Left forelimb (tissue), 1 donor: ENCODE results near the gene CDC25C.

Experiments
- DNase-seq: peaks from one replicate; pipeline ENCODE4 v3.0.0-alpha.2; 2018; ENCODE audit warnings: low spot score

Gene CDC25C

GRCh38 chr5:138331449-138332368 lies at the start of gene CDC25C:
Gene CDC25C (minus strand): TSS chr5:138331804. CDS start chr5:138331180, 624 bp downstream.
- DNase-seq: peak; percentile 96

GRCh38 chr5:138372653-138373052 lies 41.0 kb upstream of the CDC25C start:
- DNase-seq: no peak

- DNase-seq: no peak
These were observed 40.6 kb upstream of the CDC25C start for GRCh38 chr5:138372225-138372624.

DNA sequence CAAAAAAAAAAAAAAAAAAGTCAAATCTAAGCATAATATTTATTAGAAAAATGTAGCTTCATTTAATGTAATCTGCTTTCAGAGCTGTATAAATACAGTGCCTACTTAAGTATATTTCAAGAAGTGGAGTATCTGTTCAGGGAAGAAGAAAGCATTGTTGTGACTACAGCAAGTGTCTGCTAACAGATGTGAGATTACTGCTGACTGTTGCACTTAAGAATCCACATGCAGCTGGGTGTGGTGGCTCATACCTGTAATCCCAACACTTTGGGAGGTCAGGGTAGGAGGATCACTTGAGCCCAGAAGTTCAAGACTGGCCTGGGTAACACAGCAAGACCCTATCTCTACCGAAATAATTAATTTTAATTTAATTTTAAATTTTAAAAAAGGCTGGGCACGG lies 39.9 kb upstream of the CDC25C start:
- DNase-seq: no peak

- DNase-seq: no peak
These were observed 38.9 kb upstream of the CDC25C start for GRCh38 chr5:138370537-138370936.

DNA sequence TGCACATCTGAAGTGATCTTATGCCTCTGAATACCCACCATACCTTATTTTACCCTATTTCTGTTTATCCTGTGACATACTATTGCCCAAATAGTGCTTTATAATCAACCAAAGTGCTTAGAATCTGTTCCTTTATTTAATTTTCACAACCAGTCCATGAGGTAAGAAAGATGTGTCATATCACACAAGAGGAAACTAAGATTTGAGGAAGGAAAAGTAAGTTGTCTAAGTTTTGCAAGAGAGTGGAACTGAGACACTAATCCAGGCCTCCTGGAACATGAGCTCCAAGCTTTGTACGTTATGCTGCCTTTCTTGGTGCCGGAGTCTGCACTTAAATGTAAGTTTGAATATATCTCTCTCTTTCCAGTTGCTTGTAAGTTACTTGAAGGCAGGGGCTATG lies 38.1 kb upstream of the CDC25C start:
- no peak for DNase-seq

DNA sequence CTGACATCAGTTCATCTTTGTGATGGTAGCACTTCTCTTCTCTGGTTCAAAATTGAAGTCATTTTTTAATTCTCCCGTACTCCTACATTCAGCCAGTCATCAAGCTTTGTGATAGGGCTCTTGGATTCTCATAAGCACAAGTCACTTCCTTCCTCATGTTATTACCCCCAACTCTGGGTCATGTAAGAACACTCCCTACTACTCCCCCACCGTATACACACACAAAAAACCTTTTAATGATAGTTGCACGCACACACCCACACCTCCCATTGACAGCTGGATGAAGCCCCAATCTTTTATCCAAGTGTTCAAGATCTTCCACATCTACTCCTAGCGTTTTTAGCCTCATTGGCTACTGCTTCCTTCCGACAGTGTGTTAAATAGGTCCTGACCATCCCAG lies 37.7 kb upstream of the CDC25C start:
- DNase-seq: no peak

- no peak for DNase-seq
These were observed 35.2 kb upstream of the CDC25C start for GRCh38 chr5:138366632-138367382.

DNA sequence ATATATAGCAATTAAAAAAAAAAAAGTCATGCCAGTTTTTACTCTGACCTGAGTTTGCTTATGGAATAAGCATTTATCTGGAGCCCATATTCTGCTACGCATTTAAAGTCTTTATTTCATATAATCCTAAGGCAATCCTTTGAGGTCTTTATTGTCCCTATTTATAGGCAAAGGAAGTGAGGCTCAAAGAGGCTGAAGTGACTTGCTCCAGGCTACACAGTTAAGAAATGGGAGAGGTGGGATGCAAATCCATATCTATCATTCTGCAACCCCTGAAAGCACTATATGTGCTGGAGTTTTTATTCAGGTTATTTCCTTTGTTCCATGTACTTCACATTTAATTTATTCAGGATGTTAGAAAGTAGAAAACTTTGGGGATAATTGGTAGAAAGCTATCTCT lies 33.0 kb upstream of the CDC25C start:
- no peak for DNase-seq

DNA sequence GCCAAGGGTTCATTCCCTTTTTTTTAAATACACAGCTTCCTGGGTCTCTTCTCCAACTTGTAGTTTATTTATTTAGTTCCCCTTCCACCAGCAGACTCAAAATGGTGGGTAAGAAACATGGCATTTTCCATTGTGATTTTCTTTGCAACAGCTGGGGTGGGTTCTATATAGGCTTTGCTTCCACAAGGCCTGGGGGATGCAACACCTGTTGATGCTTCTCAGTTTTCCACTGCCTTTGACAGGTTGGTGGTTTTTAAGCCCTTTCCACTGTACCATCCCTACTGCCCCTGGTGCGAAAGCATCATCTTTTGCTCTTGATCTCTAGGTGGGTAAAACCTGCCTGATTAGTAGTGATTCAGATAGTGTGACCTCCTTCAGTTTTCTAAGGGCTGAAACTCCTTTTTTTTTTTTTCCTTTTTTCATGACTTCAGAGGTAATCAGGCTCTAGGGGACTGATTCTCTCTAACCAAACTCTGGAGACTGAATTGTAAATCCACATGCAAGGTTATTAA lies 29.4 kb upstream of the CDC25C start:
- DNase-seq: no peak

DNA sequence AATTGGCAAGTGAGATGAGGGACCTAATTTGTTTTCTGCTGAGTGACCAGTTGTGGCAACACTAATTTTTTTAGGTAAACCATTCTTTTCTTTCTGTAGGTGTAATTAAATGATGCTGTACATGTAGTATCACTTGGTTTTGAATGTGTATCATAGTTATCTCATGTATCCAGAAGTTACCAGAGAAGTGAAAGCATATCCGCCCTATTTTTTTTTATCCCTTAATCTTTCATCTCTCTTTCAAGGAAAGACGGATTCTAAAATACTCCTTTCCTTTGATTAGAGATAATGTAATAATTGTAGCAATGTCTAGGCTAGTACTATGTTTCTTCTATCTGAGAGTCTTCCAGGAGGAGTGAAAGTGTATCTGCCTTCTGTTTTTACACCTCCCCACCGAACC lies 28.0 kb upstream of the CDC25C start:
- DNase-seq: no peak

- no peak for DNase-seq
These were observed 23.3 kb upstream of the CDC25C start for GRCh38 chr5:138354926-138355378.

DNA sequence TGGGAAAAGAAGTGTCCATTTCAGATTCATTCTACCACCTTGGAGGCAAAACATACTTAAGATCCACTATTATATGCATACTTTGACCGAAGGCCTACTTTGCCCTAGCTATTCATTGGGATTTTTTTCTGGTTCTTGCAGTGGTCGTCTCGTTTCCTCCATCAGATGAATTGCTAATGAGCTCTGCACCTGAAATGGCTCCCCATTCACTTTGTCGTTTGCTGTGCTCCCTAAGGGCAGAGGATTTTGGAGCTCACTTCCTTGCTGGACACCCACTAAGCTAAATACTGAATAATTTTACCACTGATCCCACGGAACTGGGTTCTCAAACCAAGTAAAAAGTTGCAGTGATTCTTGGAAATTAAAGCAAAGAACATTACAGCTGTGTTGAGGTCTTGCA lies 22.8 kb upstream of the CDC25C start:
- no peak for DNase-seq

GRCh38 chr5:138353560-138354080 lies 22.0 kb upstream of the CDC25C start:
- DNase-seq: no peak

GRCh38 chr5:138352722-138353559 lies 21.3 kb upstream of the CDC25C start:
- DNase-seq: peak; percentile 89

DNA sequence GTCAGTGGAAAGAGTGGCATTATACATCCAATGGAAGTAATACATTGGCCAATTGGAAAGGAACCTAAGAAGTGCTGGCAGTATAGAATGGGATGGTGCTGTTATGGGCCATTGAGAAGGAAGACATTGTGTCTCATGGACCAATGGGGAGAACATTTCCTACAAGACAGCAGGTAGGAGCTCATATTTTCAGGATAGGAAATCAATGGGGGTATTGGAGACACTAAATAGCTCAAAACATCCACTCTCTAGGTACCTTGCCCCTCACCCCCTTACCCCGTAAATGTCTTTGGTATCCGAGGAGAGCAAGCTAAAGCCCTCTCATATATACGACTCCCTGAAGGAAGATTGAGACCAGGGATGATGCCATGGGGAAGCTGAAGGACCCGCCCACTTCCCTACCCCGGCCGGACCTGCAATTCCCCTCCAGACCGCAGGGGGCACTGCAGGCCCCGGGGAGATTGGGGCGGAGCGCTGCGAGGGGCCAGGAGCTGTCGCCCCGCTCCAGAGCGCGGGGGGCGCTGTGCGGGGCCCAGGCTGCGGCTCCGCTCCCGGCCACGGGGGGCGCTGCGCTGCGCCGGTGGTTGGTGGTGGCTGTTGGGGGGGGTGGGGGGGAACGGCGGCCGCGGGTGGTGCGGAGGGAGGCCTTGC lies 20.6 kb upstream of the CDC25C start, which contains the start of gene KDM3B:
KDM3B (plus strand) TSS at position 615 of the 651 bp plus-strand sequence. CDS start 111 bp downstream, outside the sequence.
- peak; percentile 94 for DNase-seq

- no peak for DNase-seq
These were observed 19.9 kb upstream of the CDC25C start for GRCh38 chr5:138351517-138351916.

DNA sequence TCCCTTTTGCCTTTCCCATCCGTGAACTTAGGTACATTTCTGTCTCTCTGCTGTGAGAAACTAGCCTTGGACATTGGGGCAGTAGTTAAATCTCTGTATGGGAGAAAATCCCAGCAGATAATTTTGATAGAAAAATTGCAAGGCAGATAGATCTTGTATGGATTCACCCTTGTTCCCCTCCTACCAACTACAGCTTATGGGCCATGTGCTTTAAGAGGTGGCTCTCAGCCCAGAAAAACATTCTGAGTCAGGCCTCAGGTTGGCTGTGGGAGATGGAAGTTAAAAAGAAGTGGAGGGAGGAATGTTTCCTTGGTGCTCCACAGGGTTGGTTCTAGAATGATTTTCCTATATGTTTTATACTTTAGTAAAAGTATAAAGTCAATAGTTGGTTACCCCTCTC lies 19.5 kb upstream of the CDC25C start:
- DNase-seq: no peak

DNA sequence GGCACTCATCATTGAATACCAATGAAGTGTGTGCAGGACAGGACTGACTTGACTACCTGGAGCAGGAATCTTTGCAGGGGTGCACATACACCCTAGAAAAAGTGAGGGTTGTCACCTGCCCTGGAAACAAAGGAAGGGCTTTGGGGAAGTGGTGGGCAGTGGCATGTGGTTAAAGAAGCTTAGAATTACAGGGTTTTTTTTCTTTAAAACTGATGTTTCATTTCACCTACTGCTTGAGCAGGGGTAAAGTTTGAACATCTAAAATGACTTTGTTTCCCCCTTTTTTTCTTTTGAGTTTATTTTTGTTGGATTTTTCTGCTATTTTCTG lies 18.9 kb upstream of the CDC25C start:
- DNase-seq: no peak

DNA sequence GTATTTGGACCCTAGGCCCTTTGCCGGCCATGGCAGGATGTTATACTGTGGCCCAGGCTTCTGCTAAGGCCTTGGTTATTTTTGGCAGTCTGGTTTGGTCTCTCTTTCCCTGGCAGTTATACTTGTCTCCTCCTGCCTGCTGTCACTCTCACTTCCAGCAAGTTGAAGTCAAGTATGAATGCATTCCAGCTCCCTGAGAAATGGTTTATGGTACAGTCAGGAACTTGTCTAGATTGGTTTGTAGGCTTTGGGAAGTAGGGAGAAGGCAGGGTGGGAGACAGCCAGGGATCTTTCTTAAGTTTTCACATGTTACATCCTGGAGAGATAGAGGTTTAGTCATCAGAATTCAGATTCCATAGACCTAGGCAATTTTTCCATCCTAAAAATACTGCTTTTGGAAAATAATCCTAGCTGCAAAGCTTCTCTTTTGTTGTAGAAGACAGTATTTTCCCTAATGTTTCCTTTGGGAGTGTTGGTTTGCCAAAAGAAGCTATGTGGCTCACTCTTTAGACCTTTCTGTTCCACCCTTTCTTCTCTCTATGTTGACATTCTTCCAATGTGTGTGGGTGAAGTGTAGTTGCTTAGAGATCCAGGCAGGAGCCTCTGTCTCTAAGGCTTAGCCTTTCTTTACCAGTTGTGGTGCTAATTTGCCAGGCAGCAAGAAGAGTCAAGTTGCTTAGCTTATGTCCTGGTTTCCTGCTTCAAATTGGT lies 18.4 kb upstream of the CDC25C start:
- DNase-seq: no peak

DNA sequence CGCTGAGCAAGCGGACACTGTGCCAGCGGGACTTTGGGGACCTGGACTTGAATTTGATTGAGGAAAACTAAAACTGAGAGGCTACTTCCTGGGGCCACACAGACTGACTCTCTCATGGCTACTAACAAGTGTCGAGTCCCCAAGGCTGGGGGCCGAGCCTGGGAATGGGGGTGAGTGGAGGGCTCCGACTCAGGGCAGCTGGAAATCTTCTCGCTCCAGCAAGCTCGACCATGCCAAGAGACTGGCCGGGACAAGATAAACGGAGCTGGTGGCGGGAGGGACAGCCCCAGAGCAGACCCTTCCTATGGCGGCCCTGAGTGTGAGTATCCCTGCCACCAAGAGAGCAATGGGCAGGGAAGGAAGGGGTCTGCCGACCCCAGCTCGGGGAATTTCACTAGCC lies 15.3 kb upstream of the CDC25C start:
- DNase-seq: no peak
